Epithelial cell of esophagus (primary cell): ENCODE results near the gene ST8SIA2.
"Not testable (repeated sequence)": the region's sequence is repeated elsewhere in the genome, so short reads cannot be mapped to it uniquely, and the experiment has no call there.

Experiments
- DNase-seq: peaks from one replicate; pipeline ENCODE4 v3.0.0; 2010; ENCODE audit warnings: low read depth
- H3K4me3 ChIP-seq: 2 replicates; pipeline ENCODE4 v1.5.1; 2011; ENCODE audit warnings: mild to moderate bottlenecking, low read length, control low read depth
- TF ChIP-seq, protein P1 (sequence below): IDR thresholded peaks from 2 replicates; pipeline ENCODE4 v1.5.1; 2011; ENCODE audit warnings: low read depth, mild to moderate bottlenecking, low read length, control low read depth, inconsistent platforms; ENCODE audit not compliant: insufficient read depth; ENCODE audit errors: missing control alignments

The ST8SIA2 gene

DNA sequence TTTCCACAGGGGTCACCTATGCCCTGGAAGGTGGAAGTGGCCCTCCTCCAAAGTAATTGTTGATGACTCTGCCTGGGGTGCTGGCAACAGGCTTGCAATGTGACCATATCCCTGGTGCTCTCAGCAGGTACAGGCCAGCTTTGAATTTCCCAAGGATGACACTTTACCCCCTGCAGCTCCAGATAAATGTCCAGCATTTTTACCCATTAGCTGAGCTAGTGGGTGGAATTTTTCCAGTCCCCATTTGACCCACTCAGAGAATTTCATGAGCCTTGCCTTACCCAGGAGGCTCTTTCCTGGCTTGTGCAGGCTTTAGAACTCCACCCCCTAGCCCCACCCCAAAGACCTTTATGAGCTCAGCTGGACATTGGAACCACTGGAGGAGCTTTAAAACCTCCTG lies 77.6 kb downstream of the ST8SIA2 start:
- TF ChIP-seq, protein P1, sequence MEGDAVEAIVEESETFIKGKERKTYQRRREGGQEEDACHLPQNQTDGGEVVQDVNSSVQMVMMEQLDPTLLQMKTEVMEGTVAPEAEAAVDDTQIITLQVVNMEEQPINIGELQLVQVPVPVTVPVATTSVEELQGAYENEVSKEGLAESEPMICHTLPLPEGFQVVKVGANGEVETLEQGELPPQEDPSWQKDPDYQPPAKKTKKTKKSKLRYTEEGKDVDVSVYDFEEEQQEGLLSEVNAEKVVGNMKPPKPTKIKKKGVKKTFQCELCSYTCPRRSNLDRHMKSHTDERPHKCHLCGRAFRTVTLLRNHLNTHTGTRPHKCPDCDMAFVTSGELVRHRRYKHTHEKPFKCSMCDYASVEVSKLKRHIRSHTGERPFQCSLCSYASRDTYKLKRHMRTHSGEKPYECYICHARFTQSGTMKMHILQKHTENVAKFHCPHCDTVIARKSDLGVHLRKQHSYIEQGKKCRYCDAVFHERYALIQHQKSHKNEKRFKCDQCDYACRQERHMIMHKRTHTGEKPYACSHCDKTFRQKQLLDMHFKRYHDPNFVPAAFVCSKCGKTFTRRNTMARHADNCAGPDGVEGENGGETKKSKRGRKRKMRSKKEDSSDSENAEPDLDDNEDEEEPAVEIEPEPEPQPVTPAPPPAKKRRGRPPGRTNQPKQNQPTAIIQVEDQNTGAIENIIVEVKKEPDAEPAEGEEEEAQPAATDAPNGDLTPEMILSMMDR, result no peak
- no peak for DNase-seq
- H3K4me3 ChIP-seq, result no peak overlapping the region

DNA sequence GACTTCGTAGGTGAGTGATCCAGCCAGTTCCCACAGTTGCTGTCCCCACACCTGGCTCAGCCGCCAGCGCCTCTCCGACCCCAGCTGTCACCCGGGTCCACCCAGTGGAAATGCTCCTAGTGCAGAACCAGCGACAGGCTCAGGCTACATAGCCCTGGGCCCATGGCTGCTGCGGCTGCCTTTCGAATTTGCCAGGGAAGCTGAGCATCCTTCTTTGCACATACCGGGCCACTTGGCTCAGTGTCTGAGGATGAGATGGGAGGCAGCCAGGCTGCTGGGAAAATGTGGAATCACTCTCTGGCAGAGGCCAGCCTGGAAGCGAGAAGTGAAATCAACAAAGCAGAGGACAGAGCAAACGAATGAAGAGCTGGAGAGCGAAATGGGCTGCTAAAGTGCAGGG lies 80.1 kb downstream of the ST8SIA2 start:
- no peak overlapping the region for H3K4me3 ChIP-seq
- no peak for DNase-seq
- TF ChIP-seq, protein P1, result no peak

DNA sequence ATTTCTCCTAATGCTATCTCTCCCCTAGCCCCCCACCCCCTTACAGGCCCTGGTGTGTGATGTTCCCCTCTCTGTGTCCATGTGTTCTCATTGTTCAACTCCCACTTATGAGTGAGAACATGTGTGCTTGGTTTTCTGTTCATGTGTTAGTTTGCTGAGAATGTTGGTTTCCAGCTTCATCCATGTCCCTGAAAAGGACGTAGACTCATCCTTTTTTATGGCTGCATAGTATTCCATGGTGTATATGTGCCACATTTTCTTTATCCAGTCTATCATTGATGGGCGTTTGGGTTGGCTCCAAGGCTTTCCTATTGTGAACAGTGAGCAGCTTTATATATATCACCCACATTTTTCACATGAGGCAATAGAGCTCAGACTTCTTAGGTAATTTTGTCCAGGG lies 86.0 kb downstream of the ST8SIA2 start:
- DNase-seq, H3K4me3 ChIP-seq: not testable (repeated sequence)

DNA sequence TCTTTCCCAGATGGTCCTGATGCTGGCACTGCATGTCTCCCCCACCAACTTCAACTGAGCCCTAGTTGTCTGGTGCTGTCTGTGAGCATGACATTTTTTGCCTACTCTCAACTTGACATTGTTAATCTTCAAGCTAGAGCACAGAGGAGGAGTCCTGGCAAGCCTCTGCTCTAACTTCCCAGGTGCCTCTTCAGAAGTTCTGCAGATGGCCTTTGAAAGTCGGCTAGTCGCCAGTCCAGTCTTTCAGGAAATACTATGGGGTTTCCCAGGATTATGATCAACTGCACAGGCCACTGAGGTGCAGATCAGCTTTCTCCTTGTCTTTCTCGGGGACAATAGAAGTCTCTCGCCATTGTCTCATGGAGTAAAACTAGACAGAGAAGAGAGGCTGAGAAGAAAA lies 86.7 kb downstream of the ST8SIA2 start:
- peak; percentile 1 for DNase-seq
- TF ChIP-seq, protein P1, result no peak
- H3K4me3 ChIP-seq, result no peak overlapping the region

DNA sequence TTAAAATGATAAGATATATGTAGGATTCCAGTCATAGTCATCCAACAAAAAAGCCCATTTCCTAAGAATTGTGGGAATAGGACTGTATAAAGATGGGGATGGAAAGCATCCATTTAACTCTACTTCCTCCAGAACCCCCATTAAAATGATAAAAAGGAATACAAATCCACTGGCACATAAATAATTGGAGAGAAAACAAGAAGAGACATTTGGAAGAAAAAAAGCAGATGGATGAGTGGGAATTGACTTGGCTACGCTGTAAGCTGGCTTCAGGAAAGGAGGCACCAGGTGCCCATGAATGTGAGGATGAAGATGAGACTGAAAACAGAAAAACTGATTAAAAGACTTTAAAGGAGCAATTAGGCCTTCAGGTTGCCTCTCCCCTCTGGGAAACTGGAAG lies 91.8 kb downstream of the ST8SIA2 start:
- H3K4me3 ChIP-seq, result no peak overlapping the region
- TF ChIP-seq, protein P1, result no peak
- no peak for DNase-seq

DNA sequence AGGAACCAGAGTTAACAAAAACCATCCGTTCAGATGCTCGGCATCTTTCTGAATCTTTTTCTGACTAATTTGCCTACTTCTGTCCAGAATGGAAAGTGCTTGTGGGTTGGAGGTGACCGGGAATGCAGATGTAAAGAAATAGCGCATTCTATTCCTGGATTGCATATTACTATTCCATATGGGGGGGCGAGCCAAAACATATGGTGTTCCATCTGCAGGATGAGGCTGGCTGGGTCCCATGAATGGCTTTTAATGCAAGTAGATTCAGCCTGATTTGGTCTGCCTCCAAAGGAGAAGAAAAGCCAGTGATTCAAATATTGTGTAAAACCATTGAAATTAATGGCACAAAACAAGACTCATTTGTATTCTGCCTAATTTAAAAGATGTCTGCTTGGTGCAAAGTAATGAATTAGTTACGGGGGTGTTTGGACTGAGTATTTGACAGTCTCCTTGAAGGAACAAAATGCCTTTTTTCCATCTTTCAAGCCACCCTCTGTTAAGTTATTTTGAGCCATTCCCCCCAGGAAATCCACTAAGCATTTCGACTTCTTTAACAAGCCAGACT lies 99.0 kb downstream of the ST8SIA2 start:
- TF ChIP-seq, protein P1, result no peak
- no peak overlapping the region for H3K4me3 ChIP-seq
- DNase-seq, result no peak

DNA sequence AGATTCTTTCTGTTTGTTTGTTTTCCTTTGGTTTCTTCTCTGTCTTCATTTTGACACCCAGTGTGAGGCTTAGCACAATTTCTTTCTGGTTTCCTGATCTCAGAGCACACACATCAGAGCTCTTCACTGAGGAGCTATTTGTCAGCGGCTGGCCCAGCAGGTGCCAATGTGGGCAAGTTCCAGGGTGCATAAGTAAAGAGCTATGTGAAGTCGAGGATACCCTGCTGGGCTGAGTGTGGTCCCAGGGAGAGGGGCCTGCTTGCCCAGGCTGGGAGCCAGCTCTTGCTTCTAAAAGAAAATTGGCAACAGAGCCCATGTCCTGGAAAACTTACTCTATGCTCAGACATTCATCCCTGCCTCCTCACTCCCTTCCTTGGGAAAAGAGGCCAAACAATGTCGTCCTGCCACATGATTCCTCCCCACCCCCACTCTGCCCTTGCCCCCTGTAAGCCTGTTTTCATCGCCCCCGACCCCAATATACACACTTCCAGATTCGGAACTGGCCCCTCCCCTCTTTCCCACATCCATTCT lies 101.2 kb downstream of the ST8SIA2 start:
- TF ChIP-seq, protein P1, result no peak
- no peak for DNase-seq
- no peak overlapping the region for H3K4me3 ChIP-seq

DNA sequence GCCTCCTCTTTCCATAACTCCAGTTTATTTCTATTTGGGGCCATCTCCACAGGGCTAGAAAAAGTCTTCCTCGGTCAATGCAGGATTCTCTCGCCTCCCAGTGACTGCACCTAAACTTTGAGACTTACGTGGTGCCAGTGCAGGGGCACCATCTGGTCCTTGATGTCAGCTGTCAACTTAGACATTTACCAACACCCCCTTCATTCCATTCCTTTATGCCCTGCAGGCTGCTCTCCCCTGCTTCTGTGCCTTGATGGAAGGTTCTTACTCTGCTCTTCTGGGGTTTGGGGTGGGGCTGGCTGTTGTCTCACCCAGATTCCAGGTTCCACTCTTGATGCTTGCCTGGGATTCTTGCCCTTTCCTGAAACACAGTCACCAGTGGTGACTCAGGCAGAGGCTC lies 101.8 kb downstream of the ST8SIA2 start:
- TF ChIP-seq, protein P1, result no peak
- no peak for DNase-seq
- H3K4me3 ChIP-seq, result no peak overlapping the region
